Ishikawa (cell line): Measurements from ENCODE around the gene SPATA33.

ENCODE experiments used
- CEBPB ChIP-seq: IDR thresholded peaks from 2 replicates; pipeline ENCODE4 v1.6.1; 2012
- CREB1 ChIP-seq: IDR thresholded peaks from 2 replicates; pipeline ENCODE4 v1.6.1; 2012; ENCODE audit warnings: low read depth
- MAX ChIP-seq: IDR thresholded peaks from 2 replicates; pipeline ENCODE4 v1.6.1; 2012
- NFIC ChIP-seq: IDR thresholded peaks from 2 replicates; pipeline ENCODE4 v1.6.1; 2012
- RAD21 ChIP-seq: IDR thresholded peaks from 2 replicates; pipeline ENCODE4 v1.6.1; 2012; ENCODE audit warnings: low read depth

- TF ChIP-seq RAD21, result no peak
- TF ChIP-seq CREB1, result no peak
- no peak for TF ChIP-seq MAX
- TF ChIP-seq NFIC, result no peak
- TF ChIP-seq CEBPB, result no peak
Measured at GRCh38 chr16:89660146-89660545, 2.5 kb downstream of the SPATA33 start.
